HepG2 (cell line): ENCODE measurements around the gene WIPF2. TPM values are rescaled to one million over a fixed set of nuclear protein-coding genes. Genes with fewer than 3 reads are reported as not detected.

Experiments
- CREB1 ChIP-seq, 2 experiments: fragments of 450-650 bp in 1 of 2; IDR thresholded peaks; 2 replicates each; pipeline ENCODE4 v1.6.1; 2016 to 2017; ENCODE audit warnings: control low read depth in 1 of 2, mild to moderate bottlenecking in 1 of 2, missing compliant biosample characterization in 1 of 2, missing genetic modification characterization in 1 of 2
- MEIS1 ChIP-seq: sonication (generic); formaldehyde crosslinking; IDR thresholded peaks from 2 replicates; pipeline ENCODE4 v1.9.0; 2021; ENCODE audit warnings: mild to moderate bottlenecking, missing genetic modification reagents, moderate library complexity, borderline replicate concordance
- PPARG ChIP-seq: conservative IDR thresholded peaks from 2 replicates; pipeline ENCODE4 v1.6.1; 2016; ENCODE audit warnings: missing biosample characterization, missing genetic modification reagents
- RXRB ChIP-seq: IDR thresholded peaks from 2 replicates; pipeline ENCODE4 v1.6.1; 2016; ENCODE audit warnings: borderline replicate concordance, missing genetic modification reagents, missing compliant biosample characterization
- ZFX ChIP-seq: sonication (generic); formaldehyde crosslinking; IDR thresholded peaks from 2 replicates; pipeline ENCODE4 v1.4.0; 2020; ENCODE audit warnings: mild to moderate bottlenecking, low read depth, missing genetic modification reagents, moderate library complexity
- ZNF652 ChIP-seq: IDR thresholded peaks from 2 replicates; pipeline ENCODE4 v1.6.1; 2016; ENCODE audit warnings: low read depth, borderline replicate concordance
- polyA plus RNA-seq, 8 experiments: library from polyadenylated mRNA; depleted of rRNA in 3 of 8; stranded (reverse) in 7 of 8; unstranded in 1 of 8; fragments of >200 nt; fragmentation: Illumina TruSeq in 4 of 8; extraction: Trizol in 4 of 8; gene quantifications; 2 replicates each; pipeline versions ENCODE4 v1.2.1 to v1.2.3, GENCODE V29; 2011 to 2016; ENCODE audit warnings: low read depth in 4 of 8, missing spikeins in 1 of 8, mixed read lengths in 1 of 8; ENCODE audit not compliant: insufficient read depth in 1 of 8
- total RNA-seq, 5 experiments: library from RNA; depleted of rRNA; stranded (reverse); fragments of >200 nt; fragmentation: Illumina TruSeq; extraction: Trizol; gene quantifications; 2 replicates each; pipeline ENCODE4 v1.2.3, GENCODE V29; 2016; ENCODE audit warnings: low read depth in 1 of 5
- TF ChIP-seq, protein P1 (sequence below): sonication (generic); formaldehyde crosslinking; IDR thresholded peaks from 2 replicates; pipeline ENCODE4 v1.4.0; 2020; ENCODE audit warnings: missing genetic modification reagents, mild to moderate bottlenecking, borderline replicate concordance
- TF ChIP-seq, protein P2 (sequence below): sonication (generic); formaldehyde crosslinking; conservative IDR thresholded peaks from 2 replicates; pipeline ENCODE4 v1.4.0; 2020; ENCODE audit warnings: mild to moderate bottlenecking, missing genetic modification reagents, moderate library complexity
- TF ChIP-seq, protein P3 (sequence below), 2 experiments: fragments of 450-650 bp in 1 of 2; sonication (generic) in 1 of 2; formaldehyde crosslinking in 1 of 2; IDR thresholded peaks; 2 replicates each; pipeline versions ENCODE4 v1.6.1 to v1.8.0; 2016 to 2022; ENCODE audit warnings: antibody characterized with exemption in 1 of 2, mild to moderate bottlenecking in 1 of 2, missing genetic modification reagents in 1 of 2

The WIPF2 gene
- total and polyA plus RNA-seq, 2 of the 13 experiments (the other 11 are each of a cell fraction or from before 2014, with no cell fraction given) = 7.2 to 10.8 TPM

DNA sequence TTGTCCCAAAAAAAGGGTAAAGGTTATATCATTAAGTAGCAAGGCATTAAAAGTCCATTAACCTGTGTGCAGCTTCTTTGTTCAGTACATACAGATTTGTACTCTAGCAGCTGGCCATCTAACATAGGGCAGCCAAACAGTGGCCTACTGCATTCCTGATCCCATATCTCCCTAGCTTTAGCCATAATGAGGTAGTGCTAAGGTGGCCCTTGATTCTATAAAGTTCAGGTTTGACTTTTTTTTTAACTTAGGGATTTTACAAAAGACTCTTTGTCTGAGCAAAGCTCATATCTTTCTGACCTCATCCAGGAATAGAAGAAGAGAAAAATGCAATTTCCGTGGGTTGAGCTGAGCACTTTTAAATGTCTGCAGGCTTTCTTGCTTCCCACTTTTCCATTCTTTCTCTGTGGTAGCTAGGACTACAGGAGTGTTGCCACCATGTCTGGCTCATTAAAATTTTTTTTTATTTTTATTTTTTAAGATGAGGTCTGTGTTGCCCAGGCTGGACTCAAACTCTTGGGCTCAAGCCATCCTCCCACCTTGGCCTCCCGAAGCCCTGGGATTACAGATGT is 49.1 kb downstream of the WIPF2 start (continued):
- TF ChIP-seq, protein P1, sequence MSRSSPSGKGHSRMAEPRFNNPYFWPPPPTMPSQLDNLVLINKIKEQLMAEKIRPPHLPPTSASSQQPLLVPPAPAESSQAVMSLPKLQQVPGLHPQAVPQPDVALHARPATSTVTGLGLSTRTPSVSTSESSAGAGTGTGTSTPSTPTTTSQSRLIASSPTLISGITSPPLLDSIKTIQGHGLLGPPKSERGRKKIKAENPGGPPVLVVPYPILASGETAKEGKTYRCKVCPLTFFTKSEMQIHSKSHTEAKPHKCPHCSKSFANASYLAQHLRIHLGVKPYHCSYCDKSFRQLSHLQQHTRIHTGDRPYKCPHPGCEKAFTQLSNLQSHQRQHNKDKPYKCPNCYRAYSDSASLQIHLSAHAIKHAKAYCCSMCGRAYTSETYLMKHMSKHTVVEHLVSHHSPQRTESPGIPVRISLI (CRISPR knock-in tag) = peak; percentile 70; the same call in 1 of the 2 replicates
- TF ChIP-seq, protein P2, sequence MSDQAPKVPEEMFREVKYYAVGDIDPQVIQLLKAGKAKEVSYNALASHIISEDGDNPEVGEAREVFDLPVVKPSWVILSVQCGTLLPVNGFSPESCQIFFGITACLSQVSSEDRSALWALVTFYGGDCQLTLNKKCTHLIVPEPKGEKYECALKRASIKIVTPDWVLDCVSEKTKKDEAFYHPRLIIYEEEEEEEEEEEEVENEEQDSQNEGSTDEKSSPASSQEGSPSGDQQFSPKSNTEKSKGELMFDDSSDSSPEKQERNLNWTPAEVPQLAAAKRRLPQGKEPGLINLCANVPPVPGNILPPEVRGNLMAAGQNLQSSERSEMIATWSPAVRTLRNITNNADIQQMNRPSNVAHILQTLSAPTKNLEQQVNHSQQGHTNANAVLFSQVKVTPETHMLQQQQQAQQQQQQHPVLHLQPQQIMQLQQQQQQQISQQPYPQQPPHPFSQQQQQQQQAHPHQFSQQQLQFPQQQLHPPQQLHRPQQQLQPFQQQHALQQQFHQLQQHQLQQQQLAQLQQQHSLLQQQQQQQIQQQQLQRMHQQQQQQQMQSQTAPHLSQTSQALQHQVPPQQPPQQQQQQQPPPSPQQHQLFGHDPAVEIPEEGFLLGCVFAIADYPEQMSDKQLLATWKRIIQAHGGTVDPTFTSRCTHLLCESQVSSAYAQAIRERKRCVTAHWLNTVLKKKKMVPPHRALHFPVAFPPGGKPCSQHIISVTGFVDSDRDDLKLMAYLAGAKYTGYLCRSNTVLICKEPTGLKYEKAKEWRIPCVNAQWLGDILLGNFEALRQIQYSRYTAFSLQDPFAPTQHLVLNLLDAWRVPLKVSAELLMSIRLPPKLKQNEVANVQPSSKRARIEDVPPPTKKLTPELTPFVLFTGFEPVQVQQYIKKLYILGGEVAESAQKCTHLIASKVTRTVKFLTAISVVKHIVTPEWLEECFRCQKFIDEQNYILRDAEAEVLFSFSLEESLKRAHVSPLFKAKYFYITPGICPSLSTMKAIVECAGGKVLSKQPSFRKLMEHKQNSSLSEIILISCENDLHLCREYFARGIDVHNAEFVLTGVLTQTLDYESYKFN (CRISPR knock-in tag) = 0 out of 2 replicates have a peak, but pooled peaks have one; percentile 13
- TF ChIP-seq MEIS1 (no peak), PPARG (CRISPR knock-in tag) (0 out of 2 replicates have a peak, but pooled peaks have one; percentile 23), ZFX (CRISPR knock-in tag) (0 out of 2 replicates have a peak, but pooled peaks have one; percentile 26), RXRB (CRISPR knock-in tag) (peak; percentile 33; the same call in 1 of the 2 replicates), ZNF652 (CRISPR knock-in tag) (no peak), CREB1 (IDR thresholded peaks at IDR 0.05) (no peak), CREB1 (CRISPR knock-in tag; IDR thresholded peaks at IDR 0.05) (peak; percentile 17; the same call in 1 of the 2 replicates)
- TF ChIP-seq, protein P3, sequence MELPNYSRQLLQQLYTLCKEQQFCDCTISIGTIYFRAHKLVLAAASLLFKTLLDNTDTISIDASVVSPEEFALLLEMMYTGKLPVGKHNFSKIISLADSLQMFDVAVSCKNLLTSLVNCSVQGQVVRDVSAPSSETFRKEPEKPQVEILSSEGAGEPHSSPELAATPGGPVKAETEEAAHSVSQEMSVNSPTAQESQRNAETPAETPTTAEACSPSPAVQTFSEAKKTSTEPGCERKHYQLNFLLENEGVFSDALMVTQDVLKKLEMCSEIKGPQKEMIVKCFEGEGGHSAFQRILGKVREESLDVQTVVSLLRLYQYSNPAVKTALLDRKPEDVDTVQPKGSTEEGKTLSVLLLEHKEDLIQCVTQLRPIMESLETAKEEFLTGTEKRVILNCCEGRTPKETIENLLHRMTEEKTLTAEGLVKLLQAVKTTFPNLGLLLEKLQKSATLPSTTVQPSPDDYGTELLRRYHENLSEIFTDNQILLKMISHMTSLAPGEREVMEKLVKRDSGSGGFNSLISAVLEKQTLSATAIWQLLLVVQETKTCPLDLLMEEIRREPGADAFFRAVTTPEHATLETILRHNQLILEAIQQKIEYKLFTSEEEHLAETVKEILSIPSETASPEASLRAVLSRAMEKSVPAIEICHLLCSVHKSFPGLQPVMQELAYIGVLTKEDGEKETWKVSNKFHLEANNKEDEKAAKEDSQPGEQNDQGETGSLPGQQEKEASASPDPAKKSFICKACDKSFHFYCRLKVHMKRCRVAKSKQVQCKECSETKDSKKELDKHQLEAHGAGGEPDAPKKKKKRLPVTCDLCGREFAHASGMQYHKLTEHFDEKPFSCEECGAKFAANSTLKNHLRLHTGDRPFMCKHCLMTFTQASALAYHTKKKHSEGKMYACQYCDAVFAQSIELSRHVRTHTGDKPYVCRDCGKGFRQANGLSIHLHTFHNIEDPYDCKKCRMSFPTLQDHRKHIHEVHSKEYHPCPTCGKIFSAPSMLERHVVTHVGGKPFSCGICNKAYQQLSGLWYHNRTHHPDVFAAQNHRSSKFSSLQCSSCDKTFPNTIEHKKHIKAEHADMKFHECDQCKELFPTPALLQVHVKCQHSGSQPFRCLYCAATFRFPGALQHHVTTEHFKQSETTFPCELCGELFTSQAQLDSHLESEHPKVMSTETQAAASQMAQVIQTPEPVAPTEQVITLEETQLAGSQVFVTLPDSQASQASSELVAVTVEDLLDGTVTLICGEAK (IDR thresholded peaks at IDR 0.05) = peak; percentile 63
- TF ChIP-seq, protein P3 (CRISPR knock-in tag; IDR thresholded peaks at IDR 0.05) = no peak
